Aorta (tissue), 5 donors: ENCODE results near the gene TELO2. TPM values are rescaled to one million over a fixed set of nuclear protein-coding genes. Genes with fewer than 3 reads are reported as not detected.

Experiments used
- ATAC-seq: fragments of 200-7000 bp; cut with Tn5 transposase; one replicate; pipeline ENCODE4 v1.9.1; 2022; ENCODE audit warnings: moderate library complexity; ENCODE audit not compliant: low FRiP score
- DNase-seq, 2 donors: peaks; one replicate each; pipeline ENCODE4 v3.0.0-alpha.2; 2020
- H3K27ac ChIP-seq, 2 donors: one replicate each; pipeline ENCODE4 v1.5.1; 2013; ENCODE audit warnings: low read length in 2 of 2, mild to moderate bottlenecking in 2 of 2, moderate library complexity in 2 of 2, control low read depth in 1 of 2, inconsistent platforms in 1 of 2, low read depth in 1 of 2
- H3K27me3 ChIP-seq, 2 donors: one replicate each; pipeline ENCODE4 v1.6.1; 2013; ENCODE audit warnings: control low read depth in 1 of 2, low read length in 1 of 2, mild to moderate bottlenecking in 1 of 2, moderate library complexity in 1 of 2; ENCODE audit not compliant: insufficient read depth in 2 of 2, control insufficient read depth in 1 of 2
- H3K36me3 ChIP-seq, 2 donors: one replicate each; pipeline ENCODE4 v1.6.1; 2013; ENCODE audit warnings: control low read depth in 1 of 2, low read length in 1 of 2, mild to moderate bottlenecking in 1 of 2; ENCODE audit not compliant: insufficient read depth in 2 of 2, control insufficient read depth in 1 of 2
- H3K4me1 ChIP-seq, 2 donors: one replicate each; pipeline ENCODE4 v1.6.1; 2013; ENCODE audit warnings: low read length in 2 of 2, control low read depth in 1 of 2, mild to moderate bottlenecking in 1 of 2, moderate library complexity in 1 of 2; ENCODE audit not compliant: insufficient read depth in 2 of 2, control insufficient read depth in 1 of 2
- H3K4me3 ChIP-seq, 2 donors: one replicate each; pipeline ENCODE4 v1.5.1; 2013; ENCODE audit warnings: low read length in 2 of 2, control low read depth in 1 of 2, mild to moderate bottlenecking in 1 of 2
- H3K9me3 ChIP-seq: one replicate; pipeline ENCODE4 v1.6.1; 2013; ENCODE audit warnings: mild to moderate bottlenecking, low read length; ENCODE audit not compliant: control insufficient read depth
- WGBS, 2 donors: extraction: QIAGEN DNeasy Blood & Tissue Kit; methylation state at CpG; one replicate each; pipeline ENCODE4 v1.1.7; 2013; 5-methylcytosine and 5-hydroxymethylcytosine counted together
- intact Hi-C, 2 donors: fragments of 100-400 bp; cut with DNase I; formaldehyde crosslinking; loops; one replicate each; pipeline versions ENCODE4 v1.14.2 to v1.15.0; 2022
- polyA plus RNA-seq, 2 donors: library from polyadenylated mRNA; stranded (reverse); fragments of 200-250 nt; gene quantifications; one replicate each; pipeline ENCODE4 v1.2.3, GENCODE V29; 2013
- total RNA-seq, 2 donors: library from RNA; stranded (reverse); fragmentation: NEBNext Ultra II Directional; extraction: Animal tissue kit (Norgen Biotek cat#: 25700); gene quantifications; one replicate each; pipeline ENCODE4 v1.2.1, GENCODE V29; 2021
- donor health status: healthy with polysubstance abuse.
- donor health status: Bipolar disorder and iron deficiency.
- donor health status: DM: no; HTN: no; CAD: no.
- donor health status: DM: no; HTN: no; CAD: no.
- donor health status: DM: yes; HTN: yes; CAD: no.

Gene TELO2
- total and polyA plus RNA-seq, 4 donors: 8.8 to 52.7 (median 26.9) TPM

DNA sequence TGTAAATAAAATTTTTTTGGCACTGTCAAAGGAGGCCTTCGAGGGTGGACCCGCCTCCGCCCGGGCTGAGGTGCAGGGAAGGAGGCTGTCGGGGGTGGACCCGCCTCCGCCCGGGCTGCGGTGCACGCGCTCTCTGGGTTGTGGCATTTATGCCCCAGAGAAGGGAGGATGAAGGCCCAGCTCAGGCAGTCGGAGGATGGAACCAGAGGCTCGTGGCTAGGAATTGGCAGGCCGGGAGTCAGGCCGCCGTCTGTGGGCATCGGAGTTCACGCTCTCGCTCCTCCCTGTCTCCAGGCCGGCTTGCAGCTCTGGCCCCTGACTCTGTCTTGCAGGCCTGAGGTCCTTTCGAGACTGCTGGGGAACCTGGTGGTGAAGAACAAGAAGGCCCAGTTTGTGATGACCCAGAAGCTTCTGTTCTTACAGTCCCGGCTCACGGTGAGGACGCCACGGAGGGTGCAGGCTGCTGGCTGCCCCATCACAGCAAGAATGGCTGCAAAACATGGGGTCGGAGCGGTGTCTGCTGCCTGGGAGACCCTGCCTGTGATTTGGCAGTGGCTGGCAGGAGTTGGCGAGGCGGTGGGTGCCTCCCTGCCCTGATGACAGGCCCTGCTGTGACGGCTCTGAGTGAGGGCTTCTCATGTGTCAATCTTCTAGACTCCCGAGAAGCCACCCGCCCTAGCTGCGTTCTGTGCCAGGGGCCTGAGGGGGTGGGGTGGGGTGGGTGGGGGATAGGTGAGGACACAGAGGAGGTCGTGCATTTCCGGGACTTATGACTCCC, 5.9 kb downstream of the TELO2 start:
- no peak overlapping the region for H3K4me3 ChIP-seq
- H3K27me3 ChIP-seq: no peaks in the 10 kb centered on the region
- DNase-seq (peak in 1 of 2 donors; percentile 70), ATAC-seq (no peak)
- 91% methylated on average over 35 of the region's 35 CpGs for WGBS, 2 donors
- H3K27ac ChIP-seq: no peak overlapping the region
- peaks cover 0 to 2% of the 10 kb centered on the region in 2 donors for H3K36me3 ChIP-seq
- no peaks in the 10 kb centered on the region for H3K4me1 ChIP-seq
- H3K9me3 ChIP-seq: no peaks in the 10 kb centered on the region
- intact Hi-C loops: loop anchor here in 1 of 2 donors (10.0 kb wide), 1 partner anchor 106 kb away; no protein-coding TSS in a partner anchor

- Histone ChIP-seq H3K4me3 (no peak overlapping the region), H3K27ac (no peak overlapping the region), H3K36me3 (peaks cover 0 to 2% of the 10 kb centered on the region in 2 donors), H3K4me1 (no peaks in the 10 kb centered on the region), H3K9me3 (no peaks in the 10 kb centered on the region), H3K27me3 (no peaks in the 10 kb centered on the region)
- peak in 1 of 2 donors; percentile 67 for DNase-seq
- ATAC-seq: no peak
- 92 to 94% methylated on average over 36 of the region's 36 CpGs for WGBS, 2 donors
- intact Hi-C loops: loop anchor here in 1 of 2 donors (10.0 kb wide), 1 partner anchor 105 kb away; no protein-coding TSS in a partner anchor
Observed at GRCh38 chr16:1499756-1500464, 6.8 kb downstream of the TELO2 start.

GRCh38 chr16:1500465-1501150, 7.4 kb downstream of the TELO2 start:
- intact Hi-C loops: no loop called here
- ATAC-seq (no peak), DNase-seq (peak in 1 of 2 donors; percentile 72)
- no peak overlapping the region for H3K27ac ChIP-seq
- peaks cover 0 to 2% of the 10 kb centered on the region in 2 donors for H3K36me3 ChIP-seq
- H3K9me3 ChIP-seq: no peaks in the 10 kb centered on the region
- H3K4me1 ChIP-seq: no peaks in the 10 kb centered on the region
- 93 to 94% methylated on average over 44 of the region's 44 CpGs for WGBS, 2 donors
- no peaks in the 10 kb centered on the region for H3K27me3 ChIP-seq
- H3K4me3 ChIP-seq: no peak overlapping the region

DNA sequence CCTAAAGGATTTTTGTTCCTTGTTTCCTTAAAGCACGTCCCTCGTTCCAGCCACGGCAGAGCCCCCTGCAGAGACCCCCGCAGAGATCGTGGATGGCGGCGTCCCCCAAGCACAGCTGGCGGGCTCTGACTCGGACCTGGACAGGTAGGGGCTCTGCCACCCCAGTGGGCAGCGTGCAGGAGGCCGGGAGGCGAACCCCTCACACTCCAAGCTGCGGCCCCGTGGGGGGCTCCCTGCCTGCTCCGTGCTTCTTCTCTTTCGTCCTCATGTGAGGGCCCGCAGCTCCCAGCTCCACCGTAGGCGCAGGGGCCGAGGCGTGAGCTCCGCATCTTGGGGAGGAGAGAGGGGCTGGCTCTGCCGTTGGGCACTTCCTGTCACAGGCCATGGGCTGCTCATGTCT, 8.5 kb downstream of the TELO2 start:
- Histone ChIP-seq H3K9me3 (no peaks in the 10 kb centered on the region), H3K27ac (no peak overlapping the region), H3K27me3 (no peaks in the 10 kb centered on the region), H3K4me3 (no peak overlapping the region), H3K4me1 (no peaks in the 10 kb centered on the region), H3K36me3 (peaks cover 0 to 2% of the 10 kb centered on the region in 2 donors)
- intact Hi-C loops: no loop called here
- DNase-seq (no peak), ATAC-seq (no peak)
- 93 to 94% methylated on average over 23 of the region's 23 CpGs for WGBS, 2 donors

DNA sequence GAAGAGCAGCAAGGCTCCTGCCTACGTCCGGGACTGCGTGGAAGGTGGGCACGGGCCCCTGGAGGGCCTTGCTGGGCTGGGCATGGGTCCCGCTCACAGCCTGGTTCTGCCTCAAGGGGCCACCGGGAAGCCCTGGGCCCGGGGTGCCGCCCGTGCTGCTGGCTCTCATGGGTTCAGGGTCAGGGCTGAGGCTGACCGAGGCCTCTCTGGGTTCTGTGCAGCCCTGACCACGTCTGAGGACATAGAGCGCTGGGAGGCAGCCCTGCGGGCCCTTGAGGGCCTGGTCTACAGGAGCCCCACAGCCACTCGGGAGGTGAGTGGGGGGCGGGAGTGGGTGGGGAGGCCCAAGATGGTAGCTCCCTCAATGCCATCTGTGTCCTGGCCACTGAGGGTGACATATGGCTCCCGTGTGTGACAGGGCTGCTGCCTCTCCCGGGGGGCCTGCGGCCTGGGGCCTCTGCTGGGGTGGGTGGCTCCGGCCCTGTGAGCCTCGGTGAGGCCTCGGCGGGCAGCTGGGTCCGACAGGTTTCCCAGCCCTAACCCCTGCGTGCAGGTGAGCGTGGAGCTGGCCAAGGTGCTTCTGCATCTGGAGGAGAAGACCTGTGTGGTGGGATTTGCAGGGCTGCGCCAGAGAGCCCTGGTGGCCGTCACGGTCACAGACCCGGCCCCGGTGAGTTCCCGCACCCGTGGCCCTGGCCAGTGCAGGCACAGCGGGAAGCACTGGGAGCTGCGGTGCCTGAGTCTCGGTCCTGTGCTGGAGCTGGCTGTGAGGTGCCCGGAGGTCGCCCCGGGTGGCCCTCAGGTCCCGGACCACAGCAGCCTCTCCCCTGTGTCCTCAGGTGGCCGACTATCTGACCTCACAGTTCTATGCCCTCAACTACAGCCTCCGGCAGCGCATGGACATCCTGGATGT, 9.2 kb downstream of the TELO2 start:
- ATAC-seq (no peak), DNase-seq (peak in 1 of 2 donors; percentile 73)
- Histone ChIP-seq H3K4me3 (no peak overlapping the region), H3K27me3 (no peaks in the 10 kb centered on the region), H3K27ac (no peak overlapping the region), H3K36me3 (peaks cover 0 to 2% of the 10 kb centered on the region in 2 donors), H3K9me3 (no peaks in the 10 kb centered on the region), H3K4me1 (no peaks in the 10 kb centered on the region)
- intact Hi-C loops: no loop called here
- 95 to 96% methylated on average over 42 of the region's 42 CpGs for WGBS, 2 donors

- Histone ChIP-seq H3K4me3 (no peak overlapping the region), H3K9me3 (no peaks in the 10 kb centered on the region), H3K27ac (no peak overlapping the region), H3K4me1 (no peaks in the 10 kb centered on the region), H3K36me3 (peaks cover 0 to 2% of the 10 kb centered on the region in 2 donors), H3K27me3 (no peaks in the 10 kb centered on the region)
- DNase-seq: no peak
- intact Hi-C loops: no loop called here
- WGBS, 2 donors: 96% methylated on average over 37 of the region's 37 CpGs
- no peak for ATAC-seq
Observed at GRCh38 chr16:1503110-1503955, 10.2 kb downstream of the TELO2 start.

DNA sequence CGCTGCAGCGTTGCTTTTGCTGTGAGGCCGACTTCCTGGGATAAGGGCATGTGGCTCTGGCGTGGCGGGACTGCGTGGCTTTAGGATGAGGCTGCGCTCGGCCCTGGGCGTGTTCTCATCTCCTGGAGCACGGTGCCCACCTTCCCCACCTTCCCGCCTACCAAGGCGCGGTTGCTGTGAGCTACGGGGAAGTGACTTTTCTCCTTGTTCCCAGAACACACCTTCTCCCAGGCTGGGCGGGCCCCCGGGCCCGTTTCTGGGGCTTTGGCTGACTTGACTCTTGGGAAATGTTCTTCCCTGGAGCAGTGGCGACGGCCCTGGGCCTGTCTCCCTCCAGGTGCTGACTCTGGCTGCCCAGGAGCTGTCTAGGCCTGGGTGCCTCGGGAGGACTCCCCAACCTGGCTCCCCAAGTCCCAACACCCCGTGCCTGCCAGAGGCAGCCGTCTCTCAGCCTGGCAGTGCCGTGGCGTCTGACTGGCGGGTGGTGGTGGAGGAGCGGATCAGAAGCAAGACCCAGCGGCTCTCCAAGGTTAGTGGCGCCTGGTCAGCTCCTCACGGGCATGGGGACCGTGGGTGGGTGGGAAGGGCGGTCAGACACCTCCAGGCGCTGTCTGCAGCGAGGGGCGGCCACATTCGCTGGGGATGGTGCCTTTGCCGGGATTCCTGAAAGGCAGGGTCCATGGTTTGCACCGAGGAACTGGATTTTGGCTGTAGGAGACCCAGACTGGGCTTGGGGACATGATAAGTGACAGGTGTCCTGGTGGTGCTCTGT, 12.1 kb downstream of the TELO2 start:
- H3K27me3 ChIP-seq: no peaks in the 10 kb centered on the region
- no peak overlapping the region for H3K27ac ChIP-seq
- 95 to 96% methylated on average over 34 to 37 of the region's 37 CpGs for WGBS, 2 donors
- ATAC-seq: no peak
- no peaks in the 10 kb centered on the region for H3K36me3 ChIP-seq
- no peak for DNase-seq
- intact Hi-C loops: no loop called here
- H3K9me3 ChIP-seq: no peaks in the 10 kb centered on the region
- H3K4me1 ChIP-seq: no peaks in the 10 kb centered on the region
- H3K4me3 ChIP-seq: no peak overlapping the region
